Hypothalamus (tissue), 51 donors: Measurements from ENCODE around the gene LSM3.

Experiments
- DNase-seq, 51 donors: peaks; one replicate each; lab custom pipeline; 2025; lab: John Stamatoyannopoulos, UW

The LSM3 gene

DNA sequence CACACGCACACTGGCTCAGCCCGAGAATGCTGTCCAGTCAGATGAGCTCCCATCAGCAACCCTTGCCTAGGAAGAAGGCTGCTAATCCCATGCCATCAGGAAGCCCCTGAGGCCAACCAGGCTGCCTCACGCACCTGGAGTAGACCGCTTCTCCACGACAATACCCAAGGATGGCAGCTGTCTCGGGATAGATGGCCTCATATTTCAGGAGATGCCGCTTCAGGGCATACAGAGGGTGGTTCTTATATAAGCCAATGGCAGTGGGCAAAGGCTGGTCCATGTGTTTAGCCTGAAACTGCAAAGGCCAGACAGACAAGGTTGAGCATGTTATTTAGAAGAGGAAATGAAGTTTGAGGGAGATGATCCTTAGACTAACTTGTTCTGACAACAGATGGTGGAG lies 22.4 kb upstream of the LSM3 start:
- no peak for DNase-seq

DNA sequence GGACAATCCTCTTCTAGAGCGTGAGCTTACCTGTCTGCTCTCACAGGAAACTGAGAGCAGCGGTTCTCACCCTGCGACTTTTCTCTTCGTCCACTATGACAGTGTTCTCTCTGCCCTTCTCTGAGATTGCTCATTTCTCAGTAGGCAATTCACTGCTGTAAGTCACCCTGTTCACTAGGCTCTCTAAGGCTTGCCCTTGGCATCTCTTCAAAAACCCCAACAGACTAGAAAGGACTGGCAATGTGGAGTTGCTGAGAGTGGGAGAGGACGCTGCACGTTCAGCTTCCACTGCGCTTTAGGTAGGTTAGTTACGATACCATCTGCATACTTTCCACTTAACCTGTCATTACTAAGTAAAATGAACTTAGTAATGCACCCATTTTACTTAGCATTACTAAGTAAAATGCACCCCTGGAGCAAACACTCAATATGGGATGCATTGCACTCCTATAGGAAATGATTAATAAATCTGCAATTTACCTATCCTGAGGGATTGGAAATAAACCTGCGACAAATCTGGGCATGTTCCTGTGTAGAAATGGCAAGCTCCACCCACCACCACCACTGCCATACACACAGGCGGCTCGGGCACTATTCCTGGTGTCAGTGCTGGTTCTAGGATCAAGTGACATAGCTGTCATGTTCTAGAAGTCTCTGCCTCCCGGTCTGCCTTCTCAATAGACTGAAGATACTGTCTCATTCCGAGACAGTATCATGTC lies 21.6 kb upstream of the LSM3 start:
- no peak for DNase-seq

DNA sequence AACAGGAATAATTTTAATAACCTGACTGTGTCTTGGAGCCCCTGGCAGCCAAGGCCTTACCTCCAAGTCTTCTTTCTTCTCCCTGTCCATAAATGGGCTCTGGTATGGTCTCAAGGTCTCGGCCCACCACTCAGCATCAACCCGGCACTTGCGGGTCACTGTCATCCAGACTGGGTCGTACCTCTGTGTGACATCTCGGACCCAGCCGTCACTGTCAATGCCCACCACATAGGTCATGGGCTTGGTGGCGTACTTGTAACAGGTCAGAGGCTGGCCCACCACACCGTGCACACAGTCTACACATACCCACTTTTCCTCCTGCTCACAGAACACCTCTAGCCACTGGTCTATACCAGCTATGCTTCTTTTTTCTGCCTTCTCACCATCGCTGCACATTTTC lies 20.7 kb upstream of the LSM3 start:
- DNase-seq, result no peak

DNA sequence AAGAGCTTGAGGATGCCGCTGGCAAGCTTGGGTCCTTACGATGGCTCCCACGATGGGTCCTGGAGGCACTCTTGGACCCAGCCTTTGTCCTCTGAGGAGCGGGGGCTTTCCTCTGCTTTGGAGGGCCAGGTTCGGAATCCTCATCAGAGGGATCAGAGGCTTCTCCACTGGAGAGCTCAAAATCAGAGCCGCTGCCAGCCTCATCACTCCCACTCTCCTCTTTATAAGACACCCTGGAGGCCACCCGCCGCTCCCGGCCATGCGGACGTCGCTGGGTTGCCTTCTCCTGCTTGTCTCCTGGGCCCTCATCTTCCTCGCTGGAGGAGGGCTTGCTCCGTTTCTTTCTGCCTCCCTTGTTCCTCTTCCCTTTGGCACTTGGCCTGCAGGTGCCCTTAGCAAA lies 20.2 kb upstream of the LSM3 start:
- no peak for DNase-seq

GRCh38 chr3:14159426-14159825 lies 19.2 kb upstream of the LSM3 start:
- DNase-seq, result no peak

DNA sequence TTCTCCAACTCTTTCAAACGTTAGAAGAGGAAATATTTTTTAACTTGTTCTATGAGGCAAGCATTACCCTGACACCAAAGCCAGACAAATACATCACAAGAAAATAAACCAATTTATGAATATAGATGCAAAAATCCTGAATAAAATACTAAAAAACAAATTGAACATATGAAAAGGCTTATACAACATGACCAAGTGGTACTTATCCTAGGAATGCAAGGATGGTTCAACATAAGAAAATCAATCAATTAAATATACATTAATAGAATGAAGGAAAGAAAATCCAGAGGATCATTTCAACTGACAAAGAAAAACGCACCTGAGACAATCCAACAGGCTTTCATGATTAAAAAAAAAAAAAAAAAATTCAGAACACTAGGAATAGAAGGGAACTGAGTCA lies 17.3 kb upstream of the LSM3 start:
- no peak for DNase-seq

GRCh38 chr3:14162178-14162577 lies 16.4 kb upstream of the LSM3 start:
- DNase-seq, result no peak

GRCh38 chr3:14166877-14167603 lies 11.6 kb upstream of the LSM3 start:
- no peak for DNase-seq

DNA sequence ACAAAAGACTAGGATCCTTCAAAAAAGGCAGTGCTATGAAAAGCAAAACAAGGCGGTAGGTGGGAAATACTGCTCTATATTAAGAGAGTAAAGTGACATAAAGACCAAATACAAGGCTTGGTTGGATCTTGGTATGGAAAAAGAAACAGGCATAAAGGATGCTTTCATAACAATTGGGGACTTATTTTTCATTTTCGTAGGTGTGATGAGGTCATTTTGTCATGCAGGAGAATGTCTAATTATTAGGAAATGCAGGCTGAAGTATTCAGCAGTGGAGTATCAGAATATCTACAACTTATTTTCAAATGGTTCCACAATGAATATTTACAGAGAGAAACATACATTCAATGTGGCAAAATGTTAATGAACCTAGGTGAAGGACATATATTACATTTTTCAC lies 9.2 kb upstream of the LSM3 start:
- DNase-seq, result no peak

DNA sequence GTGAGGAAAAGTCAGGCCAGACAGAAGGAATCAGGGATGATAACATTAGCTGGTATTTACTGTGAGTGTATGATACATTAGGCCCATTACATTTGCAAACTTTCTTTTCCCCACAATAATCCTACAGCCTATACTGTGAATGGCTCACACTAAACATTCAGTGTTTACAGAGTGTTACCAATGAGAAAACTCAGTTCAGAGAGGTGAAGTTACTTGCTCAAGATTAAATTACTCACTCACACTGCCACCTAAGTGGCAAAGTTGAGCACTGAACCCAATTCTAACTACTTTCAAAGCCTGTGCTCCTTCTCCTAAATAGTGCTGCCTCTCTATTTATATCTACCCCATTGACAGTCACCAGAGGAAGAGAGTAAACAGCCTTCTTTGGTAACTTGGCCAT lies 8.7 kb upstream of the LSM3 start:
- no peak for DNase-seq

DNA sequence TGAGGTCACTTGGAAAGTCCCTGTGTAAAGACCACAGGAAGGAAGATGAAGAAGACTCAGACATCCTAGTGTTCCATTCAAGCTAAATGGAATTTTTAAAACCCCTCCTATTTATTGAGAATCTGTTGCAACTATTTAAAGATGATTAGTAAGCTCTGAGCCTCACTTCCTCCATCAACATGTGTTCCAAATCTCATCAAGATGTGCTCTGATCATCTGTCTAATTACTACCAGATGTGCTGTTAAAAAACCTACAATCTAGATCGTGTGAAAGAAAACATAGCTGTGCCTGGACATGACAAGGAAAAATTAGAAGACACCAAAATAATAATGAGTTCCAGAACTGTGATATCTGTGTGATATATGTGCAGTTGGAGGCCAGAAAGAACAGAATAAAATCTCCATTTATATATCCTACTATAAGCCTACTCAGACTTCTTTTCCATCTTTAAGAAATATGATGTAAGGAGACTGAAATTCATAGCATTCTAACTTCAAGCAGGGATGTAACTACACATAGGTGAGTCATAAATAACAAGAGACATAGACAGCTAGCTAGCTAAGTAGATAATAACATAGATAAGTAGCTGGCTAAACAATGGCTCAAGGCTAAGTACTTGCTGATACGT lies 8.0 kb upstream of the LSM3 start:
- no peak for DNase-seq

DNA sequence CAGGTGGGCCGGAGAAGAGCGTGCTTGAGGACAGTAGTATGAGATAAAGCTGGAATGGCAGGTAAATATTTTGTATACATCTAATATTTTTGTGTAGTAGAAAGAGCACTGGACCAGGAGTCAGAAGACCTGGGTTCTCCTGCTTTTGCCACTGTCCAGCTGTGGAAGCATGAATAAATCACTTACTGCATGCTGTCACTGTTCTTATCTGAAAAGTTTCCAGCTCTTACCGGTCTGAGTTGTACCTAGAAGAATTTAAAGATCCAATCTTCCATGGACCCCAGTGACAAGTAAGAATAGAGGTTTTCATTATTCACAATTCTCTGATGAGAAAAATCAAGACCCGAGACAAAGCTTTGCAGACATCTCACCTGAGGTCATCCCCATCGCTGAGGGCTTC lies 6.1 kb upstream of the LSM3 start:
- no peak for DNase-seq

- no peak for DNase-seq
Measured at GRCh38 chr3:14174483-14174882, 4.1 kb upstream of the LSM3 start.

DNA sequence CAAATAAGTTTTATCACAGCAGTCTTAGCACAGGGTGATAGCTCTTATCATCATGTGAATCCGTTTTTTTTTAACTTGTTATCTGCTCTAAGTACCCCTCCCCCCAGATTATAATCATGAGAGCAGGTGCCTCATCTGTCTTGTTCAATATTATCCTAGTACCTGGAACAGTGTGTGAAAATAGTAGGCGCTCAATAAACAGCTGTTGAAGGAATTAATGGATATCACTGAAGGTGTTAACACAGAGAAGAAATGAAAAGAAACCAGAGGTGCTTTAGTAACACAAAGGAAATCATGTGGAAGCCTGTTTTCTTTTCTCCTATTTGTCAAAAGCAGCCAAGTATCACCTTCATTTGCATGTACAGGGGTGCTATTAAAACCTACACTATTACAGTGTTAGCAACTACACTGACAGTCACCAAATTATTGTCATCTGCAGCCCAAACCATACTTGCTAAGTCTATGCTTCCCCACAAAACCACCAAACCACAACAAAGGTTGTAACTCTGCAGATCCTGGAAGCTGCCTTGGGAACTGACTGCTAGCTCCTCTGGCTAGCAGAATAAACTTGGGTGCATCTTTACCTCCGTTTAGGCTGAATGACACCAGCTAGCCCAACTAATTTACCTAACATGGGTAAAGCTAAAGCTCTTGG lies 3.1 kb upstream of the LSM3 start:
- no peak for DNase-seq

GRCh38 chr3:14177580-14178246 lies 904 bp upstream of the LSM3 start:
- peak in 3 of 51 donors; percentile 34 to 76 (median 52) for DNase-seq

GRCh38 chr3:14179114-14179465 lies 473 bp downstream of the LSM3 start:
- DNase-seq, result no peak

GRCh38 chr3:14179795-14180194 lies 1.2 kb downstream of the LSM3 start:
- DNase-seq, result no peak

DNA sequence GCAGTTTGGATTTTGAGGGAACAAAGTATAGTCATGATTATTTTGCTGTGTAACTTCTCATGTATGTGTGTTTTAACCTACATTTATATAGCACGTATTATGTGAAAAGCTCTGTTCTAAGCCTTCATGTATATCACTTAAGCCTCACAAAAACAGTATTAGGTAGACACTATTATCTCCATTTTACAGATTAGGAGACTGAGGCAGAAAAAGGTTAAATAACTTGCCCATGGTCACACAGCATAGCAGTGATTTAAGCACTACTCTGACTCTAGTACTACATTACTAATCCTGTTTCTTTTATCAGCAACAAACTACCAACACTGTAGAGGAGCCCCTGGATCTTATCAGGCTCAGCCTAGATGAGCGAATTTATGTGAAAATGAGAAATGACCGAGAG lies 2.6 kb downstream of the LSM3 start:
- DNase-seq, result no peak

GRCh38 chr3:14183015-14183577 lies 4.5 kb downstream of the LSM3 start:
- DNase-seq, result no peak

GRCh38 chr3:14186854-14187458 lies 8.3 kb downstream of the LSM3 start:
- no peak for DNase-seq
